Parathyroid adenoma (tissue), 2 donors: Measurements from ENCODE around the gene ZBTB14.
A peak's percentile ranks its signal among the peaks of the same experiment; 100 is the strongest.

Experiments
- H2AFZ ChIP-seq: fragments of 300-600 bp; sonication (generic); one replicate; pipeline ENCODE4 v1.7.0; 2017; ENCODE audit warnings: antibody characterized with exemption, mild to moderate bottlenecking
- H3K27ac ChIP-seq: fragments of 300-600 bp; sonication (generic); one replicate; pipeline ENCODE4 v1.7.0; 2017
- H3K27me3 ChIP-seq: fragments of 300-600 bp; sonication (generic); one replicate; pipeline ENCODE4 v1.7.0; 2017; ENCODE audit warnings: low read length; ENCODE audit not compliant: control insufficient read depth, insufficient read depth
- H3K36me3 ChIP-seq: fragments of 300-600 bp; sonication (generic); one replicate; pipeline ENCODE4 v1.7.0; 2017; ENCODE audit warnings: low read length; ENCODE audit not compliant: control insufficient read depth, insufficient read depth
- H3K4me1 ChIP-seq: fragments of 300-600 bp; sonication (generic); one replicate; pipeline ENCODE4 v1.7.0; 2017; ENCODE audit warnings: control low read depth
- H3K4me2 ChIP-seq: fragments of 300-600 bp; sonication (generic); one replicate; pipeline ENCODE4 v1.7.0; 2017; ENCODE audit warnings: low read length
- H3K4me3 ChIP-seq: fragments of 300-600 bp; sonication (generic); one replicate; pipeline ENCODE4 v1.7.0; 2017; ENCODE audit warnings: low read depth, low read length
- H3K79me2 ChIP-seq: fragments of 300-600 bp; sonication (generic); one replicate; pipeline ENCODE4 v1.7.0; 2017; ENCODE audit warnings: control low read depth
- H3K9ac ChIP-seq: fragments of 300-600 bp; sonication (generic); one replicate; pipeline ENCODE4 v1.7.0; 2017; ENCODE audit warnings: mild to moderate bottlenecking
- H3K9me3 ChIP-seq: fragments of 300-600 bp; sonication (generic); one replicate; pipeline ENCODE4 v1.7.0; 2017; ENCODE audit warnings: low read length; ENCODE audit not compliant: control insufficient read depth
- TF ChIP-seq, protein P1 (sequence below): fragments of 300-600 bp; sonication (generic); IDR thresholded peaks from one replicate; pipeline ENCODE4 v1.7.0; 2017; ENCODE audit warnings: antibody characterized with exemption, mild to moderate bottlenecking
- donor health status: primary hyperparathyroidism.

ZBTB14 gene

DNA sequence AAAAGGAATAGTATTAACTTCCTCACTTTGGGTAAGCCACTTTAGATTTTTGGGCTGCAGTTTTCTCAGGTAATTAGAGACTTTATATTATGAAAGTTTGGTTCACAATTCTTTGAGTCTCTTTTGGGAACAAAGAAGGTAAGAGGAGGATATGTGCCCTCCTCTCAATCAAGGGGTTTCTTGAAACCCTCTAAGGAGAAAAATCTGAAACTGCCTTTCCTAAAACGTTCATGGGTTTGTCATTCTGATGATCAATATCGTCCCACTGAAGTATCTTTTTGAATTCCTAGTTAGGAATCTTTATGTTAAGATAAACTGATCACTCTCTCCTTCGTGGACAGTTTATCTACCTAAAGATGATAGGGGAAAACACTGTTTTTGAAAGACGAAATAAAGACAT is 56.1 kb downstream of the ZBTB14 start:
- H2AFZ ChIP-seq, result no peak overlapping the region
- peak overlapping the region; percentile 92 for H3K9ac ChIP-seq
- H3K4me1 ChIP-seq, result peaks cover 21% of the 10 kb centered on the region
- TF ChIP-seq, protein P1, sequence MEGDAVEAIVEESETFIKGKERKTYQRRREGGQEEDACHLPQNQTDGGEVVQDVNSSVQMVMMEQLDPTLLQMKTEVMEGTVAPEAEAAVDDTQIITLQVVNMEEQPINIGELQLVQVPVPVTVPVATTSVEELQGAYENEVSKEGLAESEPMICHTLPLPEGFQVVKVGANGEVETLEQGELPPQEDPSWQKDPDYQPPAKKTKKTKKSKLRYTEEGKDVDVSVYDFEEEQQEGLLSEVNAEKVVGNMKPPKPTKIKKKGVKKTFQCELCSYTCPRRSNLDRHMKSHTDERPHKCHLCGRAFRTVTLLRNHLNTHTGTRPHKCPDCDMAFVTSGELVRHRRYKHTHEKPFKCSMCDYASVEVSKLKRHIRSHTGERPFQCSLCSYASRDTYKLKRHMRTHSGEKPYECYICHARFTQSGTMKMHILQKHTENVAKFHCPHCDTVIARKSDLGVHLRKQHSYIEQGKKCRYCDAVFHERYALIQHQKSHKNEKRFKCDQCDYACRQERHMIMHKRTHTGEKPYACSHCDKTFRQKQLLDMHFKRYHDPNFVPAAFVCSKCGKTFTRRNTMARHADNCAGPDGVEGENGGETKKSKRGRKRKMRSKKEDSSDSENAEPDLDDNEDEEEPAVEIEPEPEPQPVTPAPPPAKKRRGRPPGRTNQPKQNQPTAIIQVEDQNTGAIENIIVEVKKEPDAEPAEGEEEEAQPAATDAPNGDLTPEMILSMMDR, result no peak
- peak overlapping the region; percentile 82 for H3K4me2 ChIP-seq
- H3K27me3 ChIP-seq, result no peaks in the 10 kb centered on the region
- no peaks in the 10 kb centered on the region for H3K36me3 ChIP-seq
- peaks cover 28% of the 10 kb centered on the region for H3K79me2 ChIP-seq
- H3K4me3 ChIP-seq, result peak overlapping the region; percentile 86
- peak overlapping the region; percentile 99 for H3K27ac ChIP-seq
- no peaks in the 10 kb centered on the region for H3K9me3 ChIP-seq
